Islet of Langerhans (tissue), 1 donor: ENCODE data around the gene APC2.

Source experiments
- FAIRE-seq: peaks from one replicate; lab custom pipeline; 2011; peaks lifted over from hg19 to GRCh38; lab: Jason Lieb, UNC

Gene APC2, protein sequence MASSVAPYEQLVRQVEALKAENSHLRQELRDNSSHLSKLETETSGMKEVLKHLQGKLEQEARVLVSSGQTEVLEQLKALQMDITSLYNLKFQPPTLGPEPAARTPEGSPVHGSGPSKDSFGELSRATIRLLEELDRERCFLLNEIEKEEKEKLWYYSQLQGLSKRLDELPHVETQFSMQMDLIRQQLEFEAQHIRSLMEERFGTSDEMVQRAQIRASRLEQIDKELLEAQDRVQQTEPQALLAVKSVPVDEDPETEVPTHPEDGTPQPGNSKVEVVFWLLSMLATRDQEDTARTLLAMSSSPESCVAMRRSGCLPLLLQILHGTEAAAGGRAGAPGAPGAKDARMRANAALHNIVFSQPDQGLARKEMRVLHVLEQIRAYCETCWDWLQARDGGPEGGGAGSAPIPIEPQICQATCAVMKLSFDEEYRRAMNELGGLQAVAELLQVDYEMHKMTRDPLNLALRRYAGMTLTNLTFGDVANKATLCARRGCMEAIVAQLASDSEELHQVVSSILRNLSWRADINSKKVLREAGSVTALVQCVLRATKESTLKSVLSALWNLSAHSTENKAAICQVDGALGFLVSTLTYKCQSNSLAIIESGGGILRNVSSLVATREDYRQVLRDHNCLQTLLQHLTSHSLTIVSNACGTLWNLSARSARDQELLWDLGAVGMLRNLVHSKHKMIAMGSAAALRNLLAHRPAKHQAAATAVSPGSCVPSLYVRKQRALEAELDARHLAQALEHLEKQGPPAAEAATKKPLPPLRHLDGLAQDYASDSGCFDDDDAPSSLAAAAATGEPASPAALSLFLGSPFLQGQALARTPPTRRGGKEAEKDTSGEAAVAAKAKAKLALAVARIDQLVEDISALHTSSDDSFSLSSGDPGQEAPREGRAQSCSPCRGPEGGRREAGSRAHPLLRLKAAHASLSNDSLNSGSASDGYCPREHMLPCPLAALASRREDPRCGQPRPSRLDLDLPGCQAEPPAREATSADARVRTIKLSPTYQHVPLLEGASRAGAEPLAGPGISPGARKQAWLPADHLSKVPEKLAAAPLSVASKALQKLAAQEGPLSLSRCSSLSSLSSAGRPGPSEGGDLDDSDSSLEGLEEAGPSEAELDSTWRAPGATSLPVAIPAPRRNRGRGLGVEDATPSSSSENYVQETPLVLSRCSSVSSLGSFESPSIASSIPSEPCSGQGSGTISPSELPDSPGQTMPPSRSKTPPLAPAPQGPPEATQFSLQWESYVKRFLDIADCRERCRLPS (N-terminal part only)

DNA sequence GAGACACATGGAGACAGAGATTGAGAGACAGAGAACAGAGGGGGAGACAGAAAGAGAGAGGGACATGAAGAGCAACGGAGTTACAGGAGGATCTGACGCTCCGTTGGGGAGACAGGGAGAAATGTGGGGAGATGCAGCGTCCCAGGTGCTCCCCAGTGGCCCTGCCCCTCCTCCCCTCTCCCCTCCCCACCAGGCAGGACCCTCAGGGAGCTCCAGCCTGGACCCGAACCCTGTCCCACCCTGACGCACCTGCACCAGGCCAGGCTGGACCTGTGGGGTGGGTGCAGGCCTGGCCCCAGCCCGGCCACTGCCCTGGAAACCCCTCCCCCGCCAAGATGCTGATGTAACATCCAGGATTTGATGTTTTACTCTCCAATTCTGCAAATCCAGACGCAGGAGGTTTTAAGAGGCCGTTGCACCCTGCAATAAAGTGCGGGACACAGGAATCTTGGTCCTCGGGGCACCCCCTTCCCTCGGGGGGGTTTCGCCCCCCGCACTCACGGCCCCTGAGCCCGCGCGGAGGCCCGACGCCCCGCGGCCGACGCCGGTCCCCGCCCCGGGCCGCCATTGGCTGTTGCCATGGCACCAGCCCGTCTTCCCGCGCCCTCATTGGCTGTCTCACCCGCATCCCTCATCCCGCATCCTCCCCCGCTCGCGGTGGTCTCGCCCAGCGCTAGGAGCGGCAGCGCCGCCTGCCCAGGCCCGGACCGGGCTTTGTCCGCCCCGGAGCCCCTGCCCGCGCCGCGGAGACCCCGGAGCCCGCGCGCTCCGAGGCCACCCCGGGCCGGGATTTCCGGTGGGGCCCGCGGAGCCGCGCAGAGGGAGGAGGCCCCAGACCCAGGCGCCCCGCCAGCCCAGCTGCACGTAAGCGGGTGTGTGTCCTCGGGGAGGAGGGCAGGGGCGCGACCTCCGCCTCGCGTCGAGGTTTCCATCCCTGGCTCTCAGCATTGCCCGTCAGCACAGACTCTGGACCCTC, at the start of gene APC2:
TSS of gene APC2 (plus strand) at position 655 of the 976 bp plus-strand sequence. CDS start 2,881 bp downstream, outside the sequence.
- FAIRE-seq: no peak

DNA sequence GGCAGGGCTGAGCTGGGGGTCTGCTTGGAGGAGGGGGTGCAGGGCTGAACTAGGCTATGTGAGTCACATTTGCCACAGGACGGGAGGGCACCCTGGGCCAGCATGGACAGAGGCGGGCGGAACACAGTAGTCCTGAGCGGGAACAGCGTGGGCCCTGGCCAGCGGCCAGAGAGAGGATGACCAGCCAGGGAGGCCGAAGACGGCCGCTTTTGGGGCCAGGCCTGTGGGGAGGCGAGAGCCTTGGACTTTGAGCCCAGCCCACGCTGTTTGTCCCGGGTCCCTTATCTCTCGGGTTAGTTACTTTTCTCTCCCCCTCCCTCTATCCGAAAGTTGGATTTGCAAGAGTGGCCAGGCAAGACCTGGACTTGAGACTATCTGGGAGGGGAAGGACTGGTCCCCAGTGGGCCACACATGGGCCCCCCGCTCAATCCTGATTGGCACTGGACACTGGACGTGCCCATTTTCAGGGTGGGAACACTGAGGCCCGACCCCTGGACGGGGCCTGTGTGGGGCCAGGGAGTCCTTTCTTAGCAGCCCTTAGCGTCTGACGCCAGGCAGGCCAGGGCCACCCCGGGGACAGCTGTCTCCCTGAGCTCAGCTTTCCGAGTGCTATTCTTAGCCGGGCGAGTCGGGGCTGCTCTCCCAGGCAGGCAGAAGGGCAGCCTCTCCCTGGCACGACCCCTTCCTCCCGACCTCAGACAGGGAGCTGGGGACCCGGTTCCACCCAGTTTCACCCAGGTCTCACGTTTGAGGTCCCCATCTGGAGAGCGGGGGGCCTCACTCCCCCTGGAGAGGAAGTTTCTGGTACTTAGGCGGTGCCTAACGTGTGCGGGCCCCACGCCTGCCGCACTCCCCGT, 49.4 kb upstream of the APC2 start:
- FAIRE-seq: no peak

DNA sequence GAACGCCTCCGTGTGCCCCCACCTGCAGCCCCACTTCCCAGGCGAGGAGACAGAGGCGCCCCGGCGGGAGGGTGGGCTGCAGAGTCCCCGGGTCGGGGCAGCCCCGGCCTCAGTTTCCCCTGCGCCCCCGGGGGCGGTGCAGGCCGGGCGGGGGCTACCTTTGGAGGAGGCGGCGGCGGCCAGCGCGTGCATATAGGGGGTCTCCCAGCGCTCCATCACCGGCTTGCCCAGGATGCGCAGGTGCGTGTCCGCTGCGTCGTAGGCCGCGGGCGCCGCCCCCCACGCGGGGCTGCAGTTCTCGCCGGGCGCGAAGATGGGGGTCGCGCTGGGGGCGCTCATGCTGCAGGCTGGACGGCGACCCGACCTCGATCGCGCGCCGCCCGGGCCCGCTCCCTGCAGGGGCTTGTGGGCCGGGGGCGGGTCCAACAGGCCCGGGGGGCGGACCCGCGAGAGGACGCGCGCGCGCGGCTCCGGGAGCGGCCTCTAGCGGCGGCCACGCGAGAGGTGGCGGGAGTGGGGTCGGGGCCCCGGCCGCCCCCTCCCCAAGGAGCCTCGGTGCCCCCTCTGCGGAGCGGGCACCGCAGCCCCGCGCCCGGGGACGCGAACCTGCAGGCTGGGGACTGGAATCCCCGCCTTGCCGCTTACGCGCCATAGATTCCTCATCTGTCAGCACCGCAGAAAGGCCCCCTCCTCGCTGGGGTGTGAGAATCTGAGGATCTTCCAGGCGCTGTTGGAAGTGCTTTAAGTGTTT, 48.6 kb upstream of the APC2 start, which contains the start of gene GAMT:
TSS of gene GAMT (minus strand) at position 405 of the 751 bp plus-strand sequence. CDS start at position 339, 66 bp downstream.
- FAIRE-seq: no peak

DNA sequence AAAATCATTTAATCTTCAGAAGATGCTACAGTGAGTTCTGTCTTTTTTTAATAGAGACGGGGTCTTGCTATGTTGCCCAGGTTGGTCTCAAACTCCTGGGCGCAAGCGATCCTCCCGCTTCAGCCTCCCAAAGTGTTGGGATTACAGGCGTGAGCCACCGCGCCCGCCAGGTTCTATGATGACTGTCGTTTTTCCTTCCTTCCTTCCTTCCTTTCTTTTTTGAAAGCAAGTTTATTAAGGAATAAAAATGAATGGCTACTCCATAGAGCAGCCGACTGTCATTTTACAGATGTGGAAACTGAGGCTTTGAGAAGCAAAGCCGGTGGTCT, 48.1 kb upstream of the APC2 start:
- FAIRE-seq: no peak

DNA sequence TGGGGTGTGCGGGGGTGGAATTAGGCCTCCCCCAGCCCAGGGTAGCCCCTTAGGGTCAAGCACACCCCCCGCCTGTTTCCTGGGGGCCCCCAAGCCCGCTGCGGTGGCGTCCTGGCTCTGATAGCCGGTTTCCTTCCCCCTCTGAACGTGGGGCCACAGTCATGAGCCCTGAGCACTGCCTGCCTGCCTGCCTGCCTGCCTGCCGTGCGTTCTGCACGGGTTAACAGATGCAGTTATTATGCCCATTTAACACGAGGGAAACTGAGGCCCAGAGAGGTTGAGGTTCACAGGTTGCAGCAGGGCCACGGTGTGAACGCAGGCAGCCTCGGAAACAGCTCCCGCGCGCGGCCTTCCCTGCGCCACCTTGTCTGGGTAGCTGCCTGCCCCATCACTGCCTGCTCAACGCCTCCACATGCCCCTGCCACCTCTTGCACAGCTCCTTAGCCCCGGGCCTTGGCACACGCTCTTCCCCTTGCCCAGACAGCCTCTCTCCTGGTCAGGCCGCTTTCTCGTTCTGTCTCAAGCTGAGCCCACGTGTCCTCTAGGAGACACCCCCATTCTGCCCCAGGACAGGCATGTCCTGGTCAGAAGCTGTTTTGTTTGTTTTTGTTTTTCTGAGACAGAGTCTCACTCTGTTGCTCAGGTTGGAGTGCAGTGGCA, 47.4 kb upstream of the APC2 start:
- no peak for FAIRE-seq

DNA sequence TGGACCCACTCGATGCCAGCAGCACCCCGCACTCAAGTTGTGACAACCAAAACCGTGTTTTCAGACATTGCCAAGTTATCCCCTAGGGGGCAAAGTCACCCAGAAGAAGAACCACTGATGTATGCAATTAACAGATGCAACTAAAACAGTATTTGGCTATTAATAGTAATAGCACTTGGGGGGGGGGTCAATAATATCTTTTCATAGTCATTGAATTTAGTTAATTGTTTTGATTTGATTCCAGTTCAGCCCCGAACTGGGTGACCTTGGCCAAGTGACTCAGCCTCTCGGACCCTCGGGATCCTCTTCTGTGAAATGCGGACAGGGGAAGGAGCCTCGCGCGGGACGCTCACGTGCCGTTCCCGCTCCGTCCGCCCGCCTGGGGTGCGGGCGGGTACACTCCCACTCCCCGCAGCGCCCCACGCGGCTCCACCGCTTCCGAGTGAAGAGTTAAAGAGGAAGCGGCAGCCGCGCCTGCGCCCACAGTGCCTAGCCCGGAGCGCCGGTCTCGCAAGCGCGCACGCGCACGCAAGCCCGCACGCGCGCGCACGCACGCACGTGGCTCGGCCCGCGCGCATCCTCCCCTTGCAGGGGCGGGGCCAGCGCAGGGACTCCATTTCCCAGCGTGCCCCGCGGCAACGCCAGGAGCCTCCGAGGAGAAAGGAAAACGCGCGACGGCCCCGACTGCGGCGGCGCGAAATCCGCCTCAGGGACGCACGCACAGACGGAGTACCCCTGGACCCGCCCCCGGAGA, 43.0 kb upstream of the APC2 start:
- FAIRE-seq: peak; percentile 65

DNA sequence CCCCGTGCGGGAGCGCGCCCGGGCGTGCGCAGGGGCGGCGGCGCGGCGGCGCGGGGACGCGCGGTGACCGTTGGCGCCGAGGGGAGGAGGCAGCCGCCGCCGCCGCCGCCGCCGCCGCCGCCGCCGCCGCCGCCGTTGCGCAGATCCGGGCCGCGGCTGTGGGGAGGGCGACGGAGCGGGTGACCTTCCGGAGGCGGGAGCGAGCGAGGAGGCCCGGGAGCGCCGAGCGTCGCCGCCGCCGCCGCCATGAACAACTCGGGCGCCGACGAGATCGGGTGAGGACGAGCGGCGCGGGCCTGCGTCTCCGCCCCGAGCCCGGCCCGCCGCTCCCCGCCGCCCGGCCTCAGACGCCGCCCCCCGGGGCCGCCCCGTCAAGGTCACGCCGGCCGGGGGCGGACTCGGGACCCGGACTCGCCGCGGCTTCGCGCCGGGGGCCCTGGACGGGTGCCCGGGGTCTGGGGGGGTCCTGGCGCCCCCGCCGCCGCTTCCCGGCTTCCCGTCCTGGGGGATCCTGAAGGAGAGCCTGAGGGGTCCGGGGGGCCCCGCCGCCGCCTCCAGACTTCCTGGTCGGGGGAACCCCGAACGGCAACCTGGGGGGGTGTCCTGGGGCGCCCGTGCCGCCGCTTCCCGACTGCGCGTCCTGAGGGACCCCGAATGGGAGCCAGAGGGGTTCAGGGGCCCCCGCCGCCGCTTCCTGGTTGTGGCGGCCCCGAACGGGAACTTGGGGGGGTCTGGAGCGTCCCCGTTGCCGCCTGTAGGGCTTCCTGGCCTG, 42.2 kb upstream of the APC2 start, which contains the start of gene DAZAP1:
TSS of gene DAZAP1 (plus strand) at position 59 of the 772 bp plus-strand sequence. CDS start at position 247, 188 bp downstream.
- no peak for FAIRE-seq

DNA sequence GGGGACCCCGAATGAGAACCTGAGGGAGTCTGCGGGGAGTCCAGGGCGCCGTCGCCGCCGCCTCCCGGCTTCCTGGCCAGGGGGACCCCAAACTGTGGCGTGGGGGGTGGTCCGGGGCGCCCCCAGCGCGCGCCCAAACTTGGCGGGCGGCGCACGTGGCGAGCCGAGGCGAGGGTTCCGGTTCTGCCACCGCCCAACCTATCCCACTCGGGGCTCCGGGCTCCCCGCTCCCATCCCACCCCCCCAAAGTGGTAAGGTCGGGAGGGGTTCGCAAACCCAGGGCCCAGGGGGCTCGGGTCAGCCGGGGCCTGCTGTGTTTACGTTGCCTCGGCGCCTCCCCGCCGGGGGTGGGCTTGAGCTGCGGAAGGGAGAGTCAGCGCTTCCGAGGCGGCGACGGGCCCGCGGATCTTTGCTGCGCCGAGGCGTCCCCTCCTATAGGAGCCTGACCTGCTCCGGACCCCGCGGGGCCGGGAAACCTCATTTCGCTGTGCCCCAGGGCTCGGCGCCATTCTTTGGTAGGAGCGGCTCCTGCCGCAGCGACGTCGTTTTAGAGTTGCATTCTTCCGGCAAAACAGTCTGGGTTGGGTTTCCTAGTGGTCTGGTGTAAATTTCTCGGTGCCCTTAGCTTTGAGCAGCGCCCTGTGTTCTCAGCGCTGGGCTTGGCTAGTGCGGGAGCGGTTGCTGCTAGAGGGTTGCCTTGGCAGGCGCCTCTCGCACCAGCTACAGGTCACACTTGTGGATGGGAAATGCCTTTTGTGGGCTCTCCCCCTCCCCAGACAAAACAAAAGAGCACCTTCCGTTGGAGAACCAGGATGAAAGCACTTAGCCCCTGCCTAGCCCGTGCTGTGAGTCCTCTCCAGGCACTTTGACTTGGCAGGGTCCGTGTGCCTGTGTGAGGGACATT, 41.4 kb upstream of the APC2 start:
- no peak for FAIRE-seq

DNA sequence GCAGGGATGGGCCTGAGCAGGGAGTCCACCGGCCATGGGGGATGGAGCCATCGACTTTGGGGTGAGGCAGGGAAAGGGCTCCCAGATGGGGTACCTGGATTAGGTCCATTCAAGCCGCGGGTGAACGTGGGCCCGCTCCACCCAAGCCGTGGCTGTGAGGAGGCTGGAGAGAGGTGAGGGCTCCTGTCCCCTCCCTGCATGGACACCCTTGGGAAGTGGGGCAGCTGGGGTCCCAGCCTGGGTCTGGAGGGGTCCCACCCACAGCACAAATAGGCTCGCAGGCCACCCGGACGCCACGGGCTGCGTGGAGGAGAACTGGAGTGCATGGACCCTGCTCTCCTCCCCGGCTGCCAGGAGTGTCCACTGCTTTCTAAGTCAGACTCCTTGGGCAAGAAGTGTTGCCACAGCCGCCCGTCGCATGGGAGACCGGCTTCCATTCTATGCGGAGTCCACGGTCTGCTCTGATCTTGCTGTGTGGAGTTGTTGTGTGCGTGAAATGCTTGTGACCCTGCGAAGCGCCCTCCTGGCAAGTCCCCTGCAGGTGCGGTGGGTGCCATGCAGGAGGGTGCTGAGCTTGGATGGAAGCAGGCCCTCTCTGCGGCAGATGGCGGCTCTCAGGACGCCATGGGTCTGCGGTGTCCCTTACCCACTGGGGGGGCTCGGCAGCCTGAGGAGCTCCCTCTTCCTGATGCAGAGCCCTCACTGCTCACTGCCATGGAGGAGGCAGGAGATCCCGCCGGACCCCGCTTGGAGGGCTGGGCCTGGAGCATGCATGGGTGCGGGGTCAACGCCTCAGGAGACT, 40.5 kb upstream of the APC2 start:
- FAIRE-seq: no peak

DNA sequence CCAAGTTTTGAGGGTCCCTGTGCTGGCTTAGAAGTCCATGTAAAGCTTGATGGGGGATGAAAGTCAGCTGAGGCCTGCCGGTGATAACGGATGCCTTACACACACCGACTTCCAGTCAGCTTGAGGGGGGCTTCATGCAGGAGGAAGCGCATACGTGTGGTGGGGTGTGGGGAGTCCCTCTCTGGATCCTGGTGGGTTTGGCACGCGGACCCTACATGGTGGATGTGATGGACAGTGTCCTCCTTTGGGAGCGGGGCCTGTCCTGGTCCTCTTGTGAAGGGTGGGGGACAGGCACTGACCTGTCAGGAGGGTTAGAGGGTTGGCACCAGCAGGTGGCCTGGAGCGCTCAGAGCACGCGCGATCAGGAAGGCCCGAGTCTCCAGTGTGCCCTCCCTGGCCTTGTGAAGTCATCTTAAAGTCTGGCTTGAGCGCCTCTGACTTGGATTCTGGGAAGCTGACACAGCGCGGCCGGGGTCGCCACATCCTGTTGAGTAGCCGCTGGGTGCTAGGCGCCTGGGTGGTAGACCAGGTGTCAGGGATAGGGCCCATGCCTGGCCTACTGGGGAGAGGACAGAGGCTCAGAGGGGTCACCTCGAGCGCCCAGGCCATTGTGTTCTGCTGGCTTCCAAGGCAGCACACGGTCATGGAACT, 39.7 kb upstream of the APC2 start:
- no peak for FAIRE-seq

DNA sequence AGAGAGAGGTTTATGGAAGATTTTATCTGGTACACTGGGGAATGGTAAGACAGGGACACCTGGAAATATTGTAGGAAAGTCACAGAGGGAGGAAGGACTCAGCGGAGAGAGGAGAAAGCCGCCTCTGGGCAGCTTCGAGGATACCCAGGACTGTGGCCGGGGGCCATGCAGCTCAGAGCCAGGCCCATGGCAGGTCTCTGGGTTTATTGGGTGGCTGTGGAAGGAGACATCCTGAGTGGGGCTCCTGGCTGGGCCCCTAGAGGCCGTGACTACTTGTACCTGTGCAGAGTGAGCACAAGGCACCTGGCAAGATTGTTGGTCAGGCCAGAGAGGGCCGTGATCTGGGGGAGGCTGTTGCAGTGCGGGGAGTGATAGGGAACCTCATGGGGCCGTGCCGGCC, 39.1 kb upstream of the APC2 start:
- FAIRE-seq: no peak

DNA sequence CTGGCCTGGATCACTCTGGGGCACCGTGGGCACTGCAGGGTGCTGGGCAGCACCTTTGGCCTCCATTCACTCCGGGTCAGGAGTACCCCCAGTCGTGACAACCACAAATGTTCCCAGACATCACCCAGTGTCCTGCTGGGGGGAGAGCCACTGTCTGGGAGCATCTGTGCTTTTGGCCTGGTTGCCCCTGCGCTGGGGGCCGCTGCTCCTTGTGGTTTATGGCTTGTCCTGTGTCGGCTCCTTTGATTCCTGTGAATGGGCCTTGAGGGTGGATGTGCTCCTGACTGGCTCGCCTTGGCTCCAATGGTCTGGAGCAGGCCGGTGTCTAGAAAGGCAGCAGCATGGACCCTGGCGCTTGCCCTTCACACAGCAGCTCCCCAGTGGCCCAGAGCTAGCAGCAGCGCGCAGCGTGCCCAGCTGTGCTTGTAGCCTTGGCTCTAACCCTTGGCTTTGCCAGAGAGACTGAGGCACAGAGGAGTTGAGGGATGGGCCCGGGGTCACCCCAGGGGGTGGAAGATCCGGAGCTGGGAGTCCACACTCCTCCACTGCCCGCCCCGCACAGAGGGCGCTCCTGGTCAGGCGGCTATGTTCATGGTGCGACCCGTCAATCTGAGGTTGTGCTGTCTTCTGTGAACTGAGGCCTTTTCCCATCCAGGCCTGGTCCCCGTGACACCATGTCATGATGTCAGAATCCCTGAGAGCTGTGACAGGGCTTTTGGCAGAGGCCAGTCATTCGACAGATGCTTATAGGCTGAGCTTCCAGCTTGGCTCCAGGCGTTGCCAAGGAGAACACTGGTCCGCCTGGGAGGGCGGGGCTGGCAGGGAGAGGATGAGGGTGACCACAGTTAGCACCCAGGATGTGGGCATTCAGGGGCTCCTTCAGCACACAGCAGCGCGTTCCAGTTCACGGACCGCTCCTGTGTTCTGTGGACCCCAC, 38.4 kb upstream of the APC2 start:
- no peak for FAIRE-seq

DNA sequence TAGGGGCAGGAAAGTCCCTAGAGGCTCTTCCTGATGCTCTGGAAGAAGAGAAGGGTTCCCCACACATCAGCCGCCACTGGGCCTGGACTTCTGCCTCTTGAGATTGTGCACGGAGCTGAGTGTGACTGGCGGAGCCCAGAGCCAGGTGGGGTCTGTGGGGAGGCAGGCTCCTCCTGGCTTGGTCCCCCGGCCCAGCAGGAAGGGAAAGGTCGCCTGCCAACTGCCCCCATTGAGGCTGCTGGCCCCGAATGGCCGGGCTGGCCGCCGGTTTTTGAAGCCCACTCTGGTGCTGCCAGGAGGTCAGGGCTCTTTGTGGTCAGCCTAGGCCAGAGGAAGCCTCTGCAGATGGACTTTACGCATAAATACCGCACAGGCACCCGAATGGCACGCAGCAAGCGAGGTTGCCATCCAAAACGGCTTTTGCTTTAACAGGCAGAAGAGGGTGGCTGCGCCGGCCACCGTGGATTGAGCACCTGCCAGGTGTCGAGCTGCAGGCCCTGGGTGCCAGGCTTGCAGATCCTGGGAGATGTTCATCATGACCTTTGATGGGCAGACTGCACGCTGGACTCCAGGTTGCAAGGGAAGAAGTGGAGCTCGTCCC, 37.5 kb upstream of the APC2 start:
- no peak for FAIRE-seq
